ENCODE measurements around the gene WNT11. TPM values are rescaled to one million over a fixed set of nuclear protein-coding genes. Genes with fewer than 3 reads are reported as not detected.

The WNT11 gene
- total RNA-seq, 6 experiments from 2014 or later, result 2.8 to 13.1 (median 5.5) TPM

- H3K4me1 ChIP-seq, result peaks cover 0 to 6% (median 0%) of the 10 kb centered on the region in 4 donors
These were observed 34.4 kb upstream of the WNT11 start for GRCh38 chr11:76240666-76241065.

DNA sequence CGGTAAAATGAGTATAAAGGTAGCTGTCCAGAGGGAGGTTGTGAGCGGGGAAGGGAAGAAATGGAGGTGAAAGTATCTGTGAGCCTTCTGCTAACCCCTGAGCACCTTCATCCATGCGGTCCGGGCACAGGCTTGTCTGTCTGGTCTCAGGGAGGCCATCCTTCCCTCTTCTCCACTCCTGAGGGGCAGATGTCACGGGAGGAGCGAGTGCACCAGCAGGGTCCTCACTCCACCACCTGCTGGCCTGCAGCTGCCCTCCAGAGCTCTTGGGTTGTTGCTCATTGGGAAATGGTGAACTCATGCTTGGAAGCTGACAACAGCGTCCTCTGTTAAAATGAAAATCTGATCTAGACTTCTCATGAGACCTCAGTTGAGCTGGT, 33.8 kb upstream of the WNT11 start:
- H3K27me3 ChIP-seq, result no peaks in the 10 kb centered on the region
- H3K4me3 ChIP-seq, result no peak overlapping the region
- no peaks in the 10 kb centered on the region for H3K36me3 ChIP-seq
- ATAC-seq (no peak), DNase-seq (no peak)
- no peak overlapping the region for H3K27ac ChIP-seq
- H3K9me3 ChIP-seq, result no peaks in the 10 kb centered on the region
- H3K4me1 ChIP-seq, result peaks cover 0 to 6% (median 0%) of the 10 kb centered on the region in 4 donors
- 90% methylated on average over 2 of the region's 7 CpGs for WGBS (ENCODE audit: insufficient coverage, low coverage, low lambda C conversion rate, missing lambda C conversion rate)
- intact Hi-C loops (cut with DNase I), result no loop called here
- TF ChIP-seq, protein P1, sequence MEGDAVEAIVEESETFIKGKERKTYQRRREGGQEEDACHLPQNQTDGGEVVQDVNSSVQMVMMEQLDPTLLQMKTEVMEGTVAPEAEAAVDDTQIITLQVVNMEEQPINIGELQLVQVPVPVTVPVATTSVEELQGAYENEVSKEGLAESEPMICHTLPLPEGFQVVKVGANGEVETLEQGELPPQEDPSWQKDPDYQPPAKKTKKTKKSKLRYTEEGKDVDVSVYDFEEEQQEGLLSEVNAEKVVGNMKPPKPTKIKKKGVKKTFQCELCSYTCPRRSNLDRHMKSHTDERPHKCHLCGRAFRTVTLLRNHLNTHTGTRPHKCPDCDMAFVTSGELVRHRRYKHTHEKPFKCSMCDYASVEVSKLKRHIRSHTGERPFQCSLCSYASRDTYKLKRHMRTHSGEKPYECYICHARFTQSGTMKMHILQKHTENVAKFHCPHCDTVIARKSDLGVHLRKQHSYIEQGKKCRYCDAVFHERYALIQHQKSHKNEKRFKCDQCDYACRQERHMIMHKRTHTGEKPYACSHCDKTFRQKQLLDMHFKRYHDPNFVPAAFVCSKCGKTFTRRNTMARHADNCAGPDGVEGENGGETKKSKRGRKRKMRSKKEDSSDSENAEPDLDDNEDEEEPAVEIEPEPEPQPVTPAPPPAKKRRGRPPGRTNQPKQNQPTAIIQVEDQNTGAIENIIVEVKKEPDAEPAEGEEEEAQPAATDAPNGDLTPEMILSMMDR (IDR thresholded peaks at IDR 0.05), result no peak
- no peak for TF ChIP-seq POLR2A (IDR thresholded peaks at IDR 0.05)

More at GRCh38 chr11:76240666-76241065, 34.4 kb upstream of the WNT11 start:
- intact Hi-C loops (cut with DNase I), result no loop called here
- no peak overlapping the region for H3K4me3 ChIP-seq
- DNase-seq, result no peak
- no peaks in the 10 kb centered on the region for H3K36me3 ChIP-seq
- H3K27me3 ChIP-seq, result no peaks in the 10 kb centered on the region
- ATAC-seq, result no peak
- H3K27ac ChIP-seq, result no peak overlapping the region
- WGBS (ENCODE audit: insufficient coverage, low coverage, low lambda C conversion rate, missing lambda C conversion rate), result 95% methylated on average over 7 of the region's 7 CpGs
- no peaks in the 10 kb centered on the region for H3K9me3 ChIP-seq
- TF ChIP-seq, protein P1 (IDR thresholded peaks at IDR 0.05), result no peak
- TF ChIP-seq POLR2A (IDR thresholded peaks at IDR 0.05), result no peak

GRCh38 chr11:76239483-76240160, 33.3 kb upstream of the WNT11 start:
- no peaks in the 10 kb centered on the region for H3K36me3 ChIP-seq
- no peak overlapping the region for H3K4me3 ChIP-seq
- 38% methylated on average over 1 of the region's 11 CpGs for WGBS (ENCODE audit: insufficient coverage, low coverage, low lambda C conversion rate, missing lambda C conversion rate)
- TF ChIP-seq POLR2A (IDR thresholded peaks at IDR 0.05), result no peak
- TF ChIP-seq, protein P1 (IDR thresholded peaks at IDR 0.05), result no peak
- H3K27ac ChIP-seq, result no peak overlapping the region
- no peak for ATAC-seq
- DNase-seq, result no peak
- peaks cover 0 to 6% (median 0%) of the 10 kb centered on the region in 4 donors for H3K4me1 ChIP-seq
- H3K27me3 ChIP-seq, result no peaks in the 10 kb centered on the region
- no peaks in the 10 kb centered on the region for H3K9me3 ChIP-seq
- intact Hi-C loops (cut with DNase I), result no loop called here

GRCh38 chr11:76238551-76238950, 32.2 kb upstream of the WNT11 start:
- H3K4me1 ChIP-seq, result peaks cover 0 to 6% (median 0%) of the 10 kb centered on the region in 4 donors
- WGBS (ENCODE audit: insufficient coverage, low coverage, low lambda C conversion rate, missing lambda C conversion rate), result 100% methylated on average over 1 of the region's 6 CpGs
- DNase-seq, result no peak
- H3K9me3 ChIP-seq, result no peaks in the 10 kb centered on the region
- intact Hi-C loops (cut with DNase I), result no loop called here
- ATAC-seq, result no peak
- TF ChIP-seq, protein P1 (IDR thresholded peaks at IDR 0.05), result no peak
- TF ChIP-seq POLR2A (IDR thresholded peaks at IDR 0.05), result no peak
- H3K4me3 ChIP-seq, result no peak overlapping the region
- H3K36me3 ChIP-seq, result no peaks in the 10 kb centered on the region
- H3K27me3 ChIP-seq, result no peaks in the 10 kb centered on the region
- no peak overlapping the region for H3K27ac ChIP-seq
